Endodermal cell (in vitro differentiated cells): Measurements from ENCODE around the gene KCNT1. TPM values are rescaled to one million over a fixed set of nuclear protein-coding genes. Genes with fewer than 3 reads are reported as not detected.

Experiments
- DNase-seq: peaks from one replicate; pipeline ENCODE4 v3.0.0-alpha.2; 2017
- H3K27ac ChIP-seq: 2 replicates; pipeline ENCODE4 v1.5.1; 2013; ENCODE audit warnings: mild to moderate bottlenecking, low read depth, low read length, moderate library complexity
- H3K27me3 ChIP-seq: 2 replicates; pipeline ENCODE4 v1.6.1; 2013; ENCODE audit warnings: mild to moderate bottlenecking, low read length, moderate library complexity; ENCODE audit not compliant: insufficient read depth, control insufficient read depth, poor library complexity, severe bottlenecking
- H3K36me3 ChIP-seq: 2 replicates; pipeline ENCODE4 v1.7.0; 2013; ENCODE audit warnings: mild to moderate bottlenecking, low read length, moderate library complexity; ENCODE audit not compliant: control insufficient read depth, insufficient read depth
- H3K4me1 ChIP-seq: one replicate; pipeline ENCODE4 v1.7.0; 2013; ENCODE audit warnings: low read length; ENCODE audit not compliant: control insufficient read depth, insufficient read depth
- H3K4me3 ChIP-seq: 2 replicates; pipeline ENCODE4 v1.5.1; 2013; ENCODE audit warnings: mild to moderate bottlenecking, low read length, moderate library complexity
- H3K9ac ChIP-seq: 2 replicates; pipeline ENCODE4 v1.6.1; 2013; ENCODE audit warnings: mild to moderate bottlenecking, low read length, moderate library complexity; ENCODE audit not compliant: poor library complexity, severe bottlenecking; ENCODE audit errors: extremely low read depth
- H3K9me3 ChIP-seq: 2 replicates; pipeline ENCODE4 v1.6.1; 2013; ENCODE audit warnings: mild to moderate bottlenecking, low read length, moderate library complexity; ENCODE audit not compliant: control insufficient read depth
- H3K27ac Mint-ChIP-seq: 2 replicates; pipeline ENCODE4 v1.8.0; 2020; ENCODE audit warnings: mixed read lengths
- H3K27me3 Mint-ChIP-seq: 2 replicates; pipeline ENCODE4 v1.8.0; 2021; ENCODE audit warnings: mild to moderate bottlenecking, mixed read lengths; ENCODE audit not compliant: insufficient read depth
- H3K36me3 Mint-ChIP-seq: 2 replicates; pipeline ENCODE4 v1.8.0; 2020; ENCODE audit warnings: low read depth, mixed read lengths
- H3K4me1 Mint-ChIP-seq: 2 replicates; pipeline ENCODE4 v1.8.0; 2020; ENCODE audit warnings: mixed read lengths
- H3K4me3 Mint-ChIP-seq: 2 replicates; pipeline ENCODE4 v1.8.0; 2020; ENCODE audit warnings: mild to moderate bottlenecking, moderate library complexity, mixed read lengths
- H3K9me3 Mint-ChIP-seq: 2 replicates; pipeline ENCODE4 v1.8.0; 2020; ENCODE audit warnings: mild to moderate bottlenecking, mixed read lengths
- WGBS, 2 experiments: methylation state at CpG; one replicate each; pipeline versions ENCODE4 v1.1.5 to v1.1.7; 2013; ENCODE audit warnings: missing lambda C conversion rate in 2 of 2, mixed read lengths in 1 of 2; ENCODE audit not compliant: insufficient coverage in 1 of 2, insufficient read length in 1 of 2; 5-methylcytosine and 5-hydroxymethylcytosine counted together
- total RNA-seq, 2 donors: library from RNA; stranded (reverse); fragmentation: NEBNext Ultra II Directional in 1 of 2; extraction: Animal tissue kit (Norgen Biotek cat#: 25700) in 1 of 2; gene quantifications; 2 replicates in 1 of 2; 3 replicates in 1 of 2; pipeline ENCODE4 v1.2.1, GENCODE V29; 2021
- TF ChIP-seq, protein P1 (sequence below): fragments of 200-600 bp; sonication (generic); conservative IDR thresholded peaks from 2 replicates; pipeline ENCODE4 v1.5.0; 2021; ENCODE audit warnings: antibody characterized with exemption, mild to moderate bottlenecking

Gene KCNT1
- total RNA-seq, 2 donors from 2014 or later = 0.15 TPM; not detected in 1

- Histone ChIP-seq H3K4me1 (no peaks in the 10 kb centered on the region), H3K9me3 (peaks cover 4% of the 10 kb centered on the region), H3K36me3 (peaks cover 45% of the 10 kb centered on the region), H3K4me3 (no peak overlapping the region), H3K27me3 (no peaks in the 10 kb centered on the region), H3K9ac (no peak overlapping the region), H3K27ac (no peak overlapping the region)
- Mint-ChIP-seq H3K27ac (no peak overlapping the region), H3K9me3 (no peaks in the 10 kb centered on the region), H3K27me3 (no peaks in the 10 kb centered on the region), H3K36me3 (peaks cover 31% of the 10 kb centered on the region), H3K4me1 (no peaks in the 10 kb centered on the region), H3K4me3 (no peak overlapping the region)
- WGBS, 2 experiments = 93 to 100% methylated on average over 5 to 10 of the region's 10 CpGs
- TF ChIP-seq, protein P1, sequence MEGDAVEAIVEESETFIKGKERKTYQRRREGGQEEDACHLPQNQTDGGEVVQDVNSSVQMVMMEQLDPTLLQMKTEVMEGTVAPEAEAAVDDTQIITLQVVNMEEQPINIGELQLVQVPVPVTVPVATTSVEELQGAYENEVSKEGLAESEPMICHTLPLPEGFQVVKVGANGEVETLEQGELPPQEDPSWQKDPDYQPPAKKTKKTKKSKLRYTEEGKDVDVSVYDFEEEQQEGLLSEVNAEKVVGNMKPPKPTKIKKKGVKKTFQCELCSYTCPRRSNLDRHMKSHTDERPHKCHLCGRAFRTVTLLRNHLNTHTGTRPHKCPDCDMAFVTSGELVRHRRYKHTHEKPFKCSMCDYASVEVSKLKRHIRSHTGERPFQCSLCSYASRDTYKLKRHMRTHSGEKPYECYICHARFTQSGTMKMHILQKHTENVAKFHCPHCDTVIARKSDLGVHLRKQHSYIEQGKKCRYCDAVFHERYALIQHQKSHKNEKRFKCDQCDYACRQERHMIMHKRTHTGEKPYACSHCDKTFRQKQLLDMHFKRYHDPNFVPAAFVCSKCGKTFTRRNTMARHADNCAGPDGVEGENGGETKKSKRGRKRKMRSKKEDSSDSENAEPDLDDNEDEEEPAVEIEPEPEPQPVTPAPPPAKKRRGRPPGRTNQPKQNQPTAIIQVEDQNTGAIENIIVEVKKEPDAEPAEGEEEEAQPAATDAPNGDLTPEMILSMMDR = no peak
- no peak for DNase-seq
Measured at GRCh38 chr9:135835131-135835530, 133.1 kb downstream of the KCNT1 start.

GRCh38 chr9:135839516-135839915 is 137.5 kb downstream of the KCNT1 start:
- 95 to 96% methylated on average over 9 to 11 of the region's 11 CpGs for WGBS, 2 experiments
- Mint-ChIP-seq H3K27ac (no peak overlapping the region), H3K36me3 (peaks cover 36% of the 10 kb centered on the region), H3K27me3 (no peaks in the 10 kb centered on the region), H3K4me1 (peaks cover 14% of the 10 kb centered on the region), H3K4me3 (no peak overlapping the region), H3K9me3 (peaks cover 10% of the 10 kb centered on the region)
- no peak for DNase-seq
- Histone ChIP-seq H3K9ac (no peak overlapping the region), H3K4me1 (no peaks in the 10 kb centered on the region), H3K4me3 (no peak overlapping the region), H3K27ac (no peak overlapping the region), H3K9me3 (peaks cover 8% of the 10 kb centered on the region), H3K36me3 (peaks cover 39% of the 10 kb centered on the region), H3K27me3 (no peaks in the 10 kb centered on the region)
- TF ChIP-seq, protein P1 = no peak

GRCh38 chr9:135840107-135840506 is 138.1 kb downstream of the KCNT1 start:
- H3K27ac Mint-ChIP-seq = peak overlapping the region; percentile 69
- H3K27me3 ChIP-seq = no peaks in the 10 kb centered on the region
- TF ChIP-seq, protein P1 = no peak

More at GRCh38 chr9:135840107-135840506, 138.1 kb downstream of the KCNT1 start:
- H3K4me3 ChIP-seq = no peak overlapping the region
- no peak overlapping the region for H3K4me3 Mint-ChIP-seq
- peaks cover 33% of the 10 kb centered on the region for H3K36me3 ChIP-seq
- H3K36me3 Mint-ChIP-seq = peaks cover 41% of the 10 kb centered on the region
- DNase-seq = no peak
- H3K9ac ChIP-seq = no peak overlapping the region
- WGBS, 2 experiments = 95 to 100% methylated on average over 2 to 9 of the region's 9 CpGs
- peaks cover 9% of the 10 kb centered on the region for H3K9me3 ChIP-seq
- no peak overlapping the region for H3K27ac ChIP-seq
- H3K4me1 ChIP-seq = no peaks in the 10 kb centered on the region
- H3K27me3 Mint-ChIP-seq = no peaks in the 10 kb centered on the region
- peaks cover 14% of the 10 kb centered on the region for H3K4me1 Mint-ChIP-seq
- peaks cover 16% of the 10 kb centered on the region for H3K9me3 Mint-ChIP-seq
